Activated naive CD4-positive, alpha-beta T cell treated with anti-CD3 and anti-CD28 coated beads for 36 hours (primary cell): ENCODE data around the gene VAMP1. TPM values are rescaled to one million over a fixed set of nuclear protein-coding genes. Genes with fewer than 3 reads are reported as not detected.
"Not testable (repeated sequence)": the region's sequence is repeated elsewhere in the genome, so short reads cannot be mapped to it uniquely, and the experiment has no call there.

ENCODE experiments used
- CTCF ChIA-PET: fragments of 350-600 bp; sonication (Branson Sonifier 250); formaldehyde crosslinking; loops from one replicate; lab custom pipeline; 2021; ENCODE audit warnings: antibody characterized with exemption; lab: Charles Lee
- DNase-seq: peaks from one replicate; pipeline ENCODE4 v3.0.0-alpha.2; 2020
- H3K27ac Mint-ChIP-seq: one replicate; pipeline ENCODE4 v1.8.0; 2021; ENCODE audit warnings: mild to moderate bottlenecking, mixed read lengths
- H3K27me3 Mint-ChIP-seq: one replicate; pipeline ENCODE4 v1.8.0; 2021; ENCODE audit warnings: low read depth, mixed read lengths
- H3K36me3 Mint-ChIP-seq: one replicate; pipeline ENCODE4 v1.8.0; 2021; ENCODE audit warnings: low read depth, mixed read lengths
- H3K4me1 Mint-ChIP-seq: one replicate; pipeline ENCODE4 v1.8.0; 2021; ENCODE audit warnings: low read depth, mixed read lengths
- H3K4me3 Mint-ChIP-seq: one replicate; pipeline ENCODE4 v1.8.0; 2021; ENCODE audit warnings: mild to moderate bottlenecking, moderate library complexity, mixed read lengths
- H3K9me3 Mint-ChIP-seq: one replicate; pipeline ENCODE4 v1.8.0; 2021; ENCODE audit warnings: mixed read lengths
- intact Hi-C: fragments of 100-400 bp; cut with micrococcal nuclease; formaldehyde crosslinking; loops from one replicate; pipeline ENCODE4 v1.15.1; 2023
- total RNA-seq, 2 experiments: library from RNA; stranded (reverse); gene quantifications; one replicate each; pipeline ENCODE4 v1.2.3, GENCODE V29; 2021

VAMP1 gene
- 10 to 100 TPM; 31.9 to 33.5 TPM for total RNA-seq

- Mint-ChIP-seq H3K4me3 (peak within 1 kb of the TSS; percentile 91), H3K27ac (peak within 1 kb of the TSS; percentile 90), H3K9me3 (no peaks in the 10 kb centered on the region), H3K27me3 (no peaks in the 10 kb centered on the region), H3K36me3 (peaks cover 36% of the 10 kb centered on the region), H3K4me1 (peaks cover 53% of the 10 kb centered on the region)
- DNase-seq = peak; percentile 99
- CTCF ChIA-PET = interaction anchor here (0.6 to 4.2 kb wide), 10 partner anchors 10 to 139 kb away, joined by 3 to 21 read pairs (median 4); partner anchors contain the start of genes CD27 and MRPL51
- intact Hi-C loops = loop anchor here (1.0 to 5.0 kb wide), 5 partner anchors 8 to 382 kb away; partner anchors contain the start of genes CDCA3, MRPL51 and USP5
Observed at GRCh38 chr12:6470375-6471163, at the start of gene VAMP1. VAMP1 (minus strand) TSS chr12:6470677; CDS start chr12:6470531, 146 bp downstream.

- CTCF ChIA-PET = no interaction called here
- no peak for DNase-seq
- H3K36me3 Mint-ChIP-seq = peaks cover 73% of the 10 kb centered on the region
- no peaks in the 10 kb centered on the region for H3K4me1 Mint-ChIP-seq
- H3K9me3 Mint-ChIP-seq = no peaks in the 10 kb centered on the region
- no peaks in the 10 kb centered on the region for H3K27me3 Mint-ChIP-seq
- H3K4me3 Mint-ChIP-seq = no peak overlapping the region
- no peak overlapping the region for H3K27ac Mint-ChIP-seq
- intact Hi-C loops = no loop called here
Observed at GRCh38 chr12:6520186-6520585, 49.7 kb upstream of the VAMP1 start.

GRCh38 chr12:6508087-6508486 is 37.6 kb upstream of the VAMP1 start:
- Mint-ChIP-seq H3K36me3 (peaks cover 48% of the 10 kb centered on the region), H3K27me3 (no peaks in the 10 kb centered on the region), H3K27ac (no peak overlapping the region), H3K4me1 (peaks cover 8% of the 10 kb centered on the region), H3K9me3 (no peaks in the 10 kb centered on the region), H3K4me3 (no peak overlapping the region)
- intact Hi-C loops = no loop called here
- no peak for DNase-seq
- CTCF ChIA-PET = interaction anchor here (0.7 kb wide), 1 partner anchor 26 kb away, joined by 3 read pairs; no protein-coding TSS in a partner anchor

- H3K27ac Mint-ChIP-seq = peak overlapping the region; percentile 67
- intact Hi-C loops = no loop called here
- no peak overlapping the region for H3K4me3 Mint-ChIP-seq
- CTCF ChIA-PET = interaction anchor here (0.7 to 1.9 kb wide), 2 partner anchors 26 to 83 kb away, joined by 3 to 5 read pairs; no protein-coding TSS in a partner anchor
- peaks cover 41% of the 10 kb centered on the region for H3K36me3 Mint-ChIP-seq
- no peak for DNase-seq
- peaks cover 8% of the 10 kb centered on the region for H3K4me1 Mint-ChIP-seq
- no peaks in the 10 kb centered on the region for H3K9me3 Mint-ChIP-seq
- no peaks in the 10 kb centered on the region for H3K27me3 Mint-ChIP-seq
Observed at GRCh38 chr12:6507102-6507998, 36.9 kb upstream of the VAMP1 start.

- intact Hi-C loops = no loop called here
- H3K27ac Mint-ChIP-seq = no peak overlapping the region
- CTCF ChIA-PET = interaction anchor here (0.6 to 0.7 kb wide), 3 partner anchors 10 to 57 kb away, joined by 3 to 4 read pairs (median 3); no protein-coding TSS in a partner anchor
- H3K4me1 Mint-ChIP-seq = peaks cover 17% of the 10 kb centered on the region
- H3K4me3 Mint-ChIP-seq = no peak overlapping the region
- peaks cover 28% of the 10 kb centered on the region for H3K36me3 Mint-ChIP-seq
- no peaks in the 10 kb centered on the region for H3K9me3 Mint-ChIP-seq
- DNase-seq = no peak
- H3K27me3 Mint-ChIP-seq = no peaks in the 10 kb centered on the region
Observed at GRCh38 chr12:6500466-6500865, 30.0 kb upstream of the VAMP1 start.

GRCh38 chr12:6497291-6497690 is 26.8 kb upstream of the VAMP1 start:
- H3K4me3 Mint-ChIP-seq, DNase-seq, H3K27me3 Mint-ChIP-seq, intact Hi-C loops, H3K9me3 Mint-ChIP-seq: not testable (repeated sequence)
- Mint-ChIP-seq H3K36me3 (peaks cover 36% of the 10 kb centered on the region), H3K27ac (peak overlapping the region; percentile 42), H3K4me1 (peaks cover 26% of the 10 kb centered on the region)
- CTCF ChIA-PET = interaction anchor here (1.7 kb wide), 1 partner anchor 40 kb away, joined by 5 read pairs; no protein-coding TSS in a partner anchor

- no peaks in the 10 kb centered on the region for H3K27me3 Mint-ChIP-seq
- no peak for DNase-seq
- peak overlapping the region; percentile 99 for H3K27ac Mint-ChIP-seq
- no peaks in the 10 kb centered on the region for H3K9me3 Mint-ChIP-seq
- H3K36me3 Mint-ChIP-seq = peaks cover 49% of the 10 kb centered on the region
- H3K4me1 Mint-ChIP-seq = peaks cover 33% of the 10 kb centered on the region
- intact Hi-C loops = loop anchor here (1.0 to 5.0 kb wide), 4 partner anchors 74 to 297 kb away; partner anchors contain the start of genes CHD4, NOP2 and ZNF384
- peak overlapping the region; percentile 98 for H3K4me3 Mint-ChIP-seq
- CTCF ChIA-PET = interaction anchor here (0.7 to 1.9 kb wide), 8 partner anchors 30 to 172 kb away, joined by 3 to 7 read pairs (median 4); no protein-coding TSS in a partner anchor
Observed at GRCh38 chr12:6494968-6495367, 24.5 kb upstream of the VAMP1 start.

- intact Hi-C loops = loop anchor here (1.0 to 5.0 kb wide), 4 partner anchors 74 to 298 kb away; partner anchors contain the start of genes CHD4, NOP2 and ZNF384
- Mint-ChIP-seq H3K36me3 (peaks cover 49% of the 10 kb centered on the region), H3K9me3 (no peaks in the 10 kb centered on the region), H3K4me1 (peaks cover 33% of the 10 kb centered on the region), H3K27ac (peak overlapping the region; percentile 99), H3K27me3 (no peaks in the 10 kb centered on the region), H3K4me3 (peak overlapping the region; percentile 98)
- no peak for DNase-seq
- CTCF ChIA-PET = interaction anchor here (0.7 to 1.6 kb wide), 7 partner anchors 29 to 171 kb away, joined by 3 to 7 read pairs (median 3); no protein-coding TSS in a partner anchor
Observed at GRCh38 chr12:6494258-6494743, 23.8 kb upstream of the VAMP1 start.

GRCh38 chr12:6493497-6494257 is 23.2 kb upstream of the VAMP1 start, which contains the start of gene NCAPD2:
NCAPD2 (plus strand) TSS chr12:6494102; CDS start chr12:6495099, 997 bp downstream.
- Mint-ChIP-seq H3K36me3 (peaks cover 47% of the 10 kb centered on the region), H3K9me3 (no peaks in the 10 kb centered on the region)
- CTCF ChIA-PET = interaction anchor here (0.6 to 1.9 kb wide), 5 partner anchors 17 to 70 kb away, joined by 3 to 8 read pairs (median 4); partner anchors contain the start of gene VAMP1

GRCh38 chr12:6492838-6493496 is 22.5 kb upstream of the VAMP1 start, which contains the start of gene MRPL51:
MRPL51 (minus strand) TSS chr12:6493262; CDS start chr12:6493136, 126 bp downstream.
- peaks cover 43% of the 10 kb centered on the region for H3K36me3 Mint-ChIP-seq
- CTCF ChIA-PET = interaction anchor here (0.5 to 1.9 kb wide), 5 partner anchors 18 to 1535 kb away, joined by 3 to 8 read pairs (median 4); partner anchors contain the start of gene VAMP1
- H3K27me3 Mint-ChIP-seq = no peaks in the 10 kb centered on the region
- peak within 1 kb of the TSS; percentile 99 for H3K27ac Mint-ChIP-seq
- H3K9me3 Mint-ChIP-seq = no peaks in the 10 kb centered on the region
- H3K4me3 Mint-ChIP-seq = peak within 1 kb of the TSS; percentile 98
- DNase-seq = peak; percentile 98
- intact Hi-C loops = loop anchor here (1.0 to 5.0 kb wide), 9 partner anchors 23 to 359 kb away; partner anchors contain the start of genes GAPDH, IFFO1, ING4 and USP5
- peaks cover 33% of the 10 kb centered on the region for H3K4me1 Mint-ChIP-seq

More at GRCh38 chr12:6493497-6494257, 23.2 kb upstream of the VAMP1 start, which contains the start of gene NCAPD2:
- Mint-ChIP-seq H3K4me3 (peak within 1 kb of the TSS; percentile 98), H3K4me1 (peaks cover 33% of the 10 kb centered on the region), H3K27ac (peak within 1 kb of the TSS; percentile 99), H3K27me3 (no peaks in the 10 kb centered on the region)
- DNase-seq = peak; percentile 98
- intact Hi-C loops = loop anchor here (1.0 to 5.0 kb wide), 12 partner anchors 23 to 359 kb away; partner anchors contain the start of genes CHD4, GAPDH, IFFO1 and ING4
